Measurements from ENCODE around the gene TSKU.

DNA sequence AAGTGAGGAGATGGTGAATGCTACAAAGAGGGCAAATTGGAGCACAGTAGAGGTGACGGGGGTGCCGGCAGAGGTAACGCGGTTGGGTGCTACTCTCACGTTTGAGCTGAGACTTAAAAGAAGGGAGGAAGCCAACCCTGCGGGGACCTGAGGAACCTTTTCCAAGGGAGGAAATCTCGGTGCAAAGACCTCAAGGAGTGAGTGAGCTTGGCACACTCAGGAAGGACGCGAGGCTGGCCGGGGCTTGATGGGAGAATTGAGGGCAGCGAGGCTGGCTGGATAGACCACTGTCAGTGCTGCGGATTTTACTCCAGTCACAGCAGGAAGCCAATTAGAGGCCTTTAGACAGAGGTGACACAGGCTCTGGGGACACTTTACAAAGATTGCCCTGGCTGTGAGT is 25.0 kb downstream of the TSKU start:
- TF ChIP-seq, protein P1, sequence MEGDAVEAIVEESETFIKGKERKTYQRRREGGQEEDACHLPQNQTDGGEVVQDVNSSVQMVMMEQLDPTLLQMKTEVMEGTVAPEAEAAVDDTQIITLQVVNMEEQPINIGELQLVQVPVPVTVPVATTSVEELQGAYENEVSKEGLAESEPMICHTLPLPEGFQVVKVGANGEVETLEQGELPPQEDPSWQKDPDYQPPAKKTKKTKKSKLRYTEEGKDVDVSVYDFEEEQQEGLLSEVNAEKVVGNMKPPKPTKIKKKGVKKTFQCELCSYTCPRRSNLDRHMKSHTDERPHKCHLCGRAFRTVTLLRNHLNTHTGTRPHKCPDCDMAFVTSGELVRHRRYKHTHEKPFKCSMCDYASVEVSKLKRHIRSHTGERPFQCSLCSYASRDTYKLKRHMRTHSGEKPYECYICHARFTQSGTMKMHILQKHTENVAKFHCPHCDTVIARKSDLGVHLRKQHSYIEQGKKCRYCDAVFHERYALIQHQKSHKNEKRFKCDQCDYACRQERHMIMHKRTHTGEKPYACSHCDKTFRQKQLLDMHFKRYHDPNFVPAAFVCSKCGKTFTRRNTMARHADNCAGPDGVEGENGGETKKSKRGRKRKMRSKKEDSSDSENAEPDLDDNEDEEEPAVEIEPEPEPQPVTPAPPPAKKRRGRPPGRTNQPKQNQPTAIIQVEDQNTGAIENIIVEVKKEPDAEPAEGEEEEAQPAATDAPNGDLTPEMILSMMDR (IDR thresholded peaks at IDR 0.05; ENCODE audit: insufficient read depth, low read depth, low read length) = no peak
- TF ChIP-seq EZH2 (IDR thresholded peaks at IDR 0.05; ENCODE audit: insufficient read depth, low read length) = no peak
